GM18498 (cell line): ENCODE data around the gene GPC6.
"Not testable (repeated sequence)": the region's sequence is repeated elsewhere in the genome, so short reads cannot be mapped to it uniquely, and the experiment has no call there.

Source experiments
- ATAC-seq: cut with Tn5 transposase; IDR thresholded peaks from one replicate; pipeline ENCODE4 v1.9.1; 2021; ENCODE audit warnings: mild to moderate bottlenecking, moderate library complexity; ENCODE audit not compliant: unreplicated experiment

GPC6 gene

GRCh38 chr13:93226623-93227279, at the start of gene GPC6:
Gene GPC6 (plus strand): TSS chr13:93226807.
- no peak for ATAC-seq

GRCh38 chr13:93180356-93180969, 46.1 kb upstream of the GPC6 start:
- ATAC-seq, result no peak

- no peak for ATAC-seq
These were observed 44.2 kb upstream of the GPC6 start for GRCh38 chr13:93182406-93182805.

GRCh38 chr13:93183302-93183701, 43.3 kb upstream of the GPC6 start:
- ATAC-seq, result no peak

GRCh38 chr13:93190006-93190405, 36.6 kb upstream of the GPC6 start:
- no peak for ATAC-seq

GRCh38 chr13:93193682-93194081, 32.9 kb upstream of the GPC6 start:
- ATAC-seq, result no peak

- ATAC-seq, result no peak
These were observed 26.8 kb upstream of the GPC6 start for GRCh38 chr13:93199856-93200255.

- no peak for ATAC-seq
These were observed 26.0 kb upstream of the GPC6 start for GRCh38 chr13:93200626-93201025.

- ATAC-seq, result no peak
These were observed 24.5 kb upstream of the GPC6 start for GRCh38 chr13:93201992-93202558.

GRCh38 chr13:93206778-93207392, 19.7 kb upstream of the GPC6 start:
- not testable (repeated sequence) for ATAC-seq

GRCh38 chr13:93216122-93216521, 10.5 kb upstream of the GPC6 start:
- ATAC-seq, result no peak

GRCh38 chr13:93217721-93218261, 8.8 kb upstream of the GPC6 start:
- no peak for ATAC-seq

GRCh38 chr13:93218583-93218982, 8.0 kb upstream of the GPC6 start:
- no peak for ATAC-seq

GRCh38 chr13:93220073-93220472, 6.5 kb upstream of the GPC6 start:
- ATAC-seq, result no peak

GRCh38 chr13:93222976-93223375, 3.6 kb upstream of the GPC6 start:
- ATAC-seq, result no peak

GRCh38 chr13:93224535-93224934, 2.1 kb upstream of the GPC6 start:
- ATAC-seq, result no peak

GRCh38 chr13:93225610-93226009, 997 bp upstream of the GPC6 start:
- ATAC-seq, result no peak

- ATAC-seq, result no peak
These were observed 463 bp upstream of the GPC6 start for GRCh38 chr13:93226065-93226622.

GRCh38 chr13:93227280-93227877, 772 bp downstream of the GPC6 start:
- ATAC-seq, result no peak

- ATAC-seq, result no peak
These were observed 1.5 kb downstream of the GPC6 start for GRCh38 chr13:93227878-93228642.

- ATAC-seq, result no peak
These were observed 2.0 kb downstream of the GPC6 start for GRCh38 chr13:93228643-93228937.
